Activated CD8-positive, alpha-beta T cell treated with anti-CD3 and anti-CD28 coated beads for 36 hours (primary cell): ENCODE data around the gene TPM2. TPM values are rescaled to one million over a fixed set of nuclear protein-coding genes. Genes with fewer than 3 reads are reported as not detected.

Experiments
- ATAC-seq: fragments of 200-7000 bp; cut with Tn5 transposase; one replicate; pipeline ENCODE4 v1.10.0; 2021; ENCODE audit warnings: mild to moderate bottlenecking, moderate library complexity
- CTCF ChIA-PET: fragments of 350-600 bp; sonication (Branson Sonifier 250); formaldehyde crosslinking; loops from one replicate; lab custom pipeline; 2021; ENCODE audit warnings: antibody characterized with exemption; lab: Charles Lee
- POLR2A ChIA-PET: fragments of 350-600 bp; sonication (Branson Sonifier 250); formaldehyde crosslinking; loops from one replicate; lab custom pipeline; 2021; ENCODE audit warnings: antibody characterized with exemption; lab: Charles Lee
- DNase-seq: peaks from one replicate; pipeline ENCODE4 v3.0.0-alpha.2; 2020
- H3K27ac Mint-ChIP-seq: one replicate; pipeline ENCODE4 v1.8.0; 2021; ENCODE audit warnings: mild to moderate bottlenecking, mixed read lengths
- H3K27me3 Mint-ChIP-seq: one replicate; pipeline ENCODE4 v1.8.0; 2021; ENCODE audit warnings: mixed read lengths
- H3K36me3 Mint-ChIP-seq: one replicate; pipeline ENCODE4 v1.8.0; 2021; ENCODE audit warnings: low read depth, mixed read lengths
- H3K4me1 Mint-ChIP-seq: one replicate; pipeline ENCODE4 v1.8.0; 2021; ENCODE audit warnings: low read depth, mixed read lengths
- H3K4me3 Mint-ChIP-seq: one replicate; pipeline ENCODE4 v1.8.0; 2021; ENCODE audit warnings: mild to moderate bottlenecking, moderate library complexity, mixed read lengths
- H3K9me3 Mint-ChIP-seq: one replicate; pipeline ENCODE4 v1.8.0; 2021; ENCODE audit warnings: mixed read lengths
- intact Hi-C: fragments of 100-400 bp; cut with micrococcal nuclease; formaldehyde crosslinking; loops from one replicate; pipeline ENCODE4 v1.10.0; 2022
- total RNA-seq, 2 experiments: library from RNA; stranded (reverse); gene quantifications; one replicate each; pipeline ENCODE4 v1.2.3, GENCODE V29; 2021
- TF ChIP-seq, protein P1 (sequence below): fragments of 200-600 bp; IDR thresholded peaks from one replicate; pipeline ENCODE4 v1.8.0; 2022; ENCODE audit warnings: antibody characterized with exemption, mild to moderate bottlenecking

TPM2 gene
- total RNA-seq, 2 experiments from 2014 or later, result 4.8 to 5.3 TPM

DNA sequence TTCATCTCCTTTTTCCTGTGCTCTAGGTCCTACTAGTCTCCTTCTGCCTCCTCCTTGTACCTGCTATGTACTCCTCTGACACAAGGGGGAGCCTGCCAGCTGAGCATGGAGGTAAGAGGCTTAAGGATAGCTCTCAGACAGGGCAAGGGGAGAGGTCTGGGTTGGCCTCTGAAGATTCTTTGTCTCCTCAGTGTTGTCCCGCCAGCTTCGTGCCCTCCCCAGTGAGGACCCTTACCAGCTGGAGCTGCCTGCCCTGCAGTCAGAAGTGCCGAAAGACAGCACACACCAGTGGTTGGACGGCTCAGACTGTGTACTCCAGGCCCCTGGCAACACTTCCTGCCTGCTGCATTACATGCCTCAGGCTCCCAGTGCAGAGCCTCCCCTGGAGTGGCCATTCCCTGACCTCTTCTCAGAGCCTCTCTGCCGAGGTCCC is 46.5 kb upstream of the TPM2 start:
- Mint-ChIP-seq H3K4me1 (peaks cover 20% of the 10 kb centered on the region), H3K27ac (no peak overlapping the region), H3K36me3 (peaks cover 25% of the 10 kb centered on the region), H3K27me3 (no peaks in the 10 kb centered on the region), H3K9me3 (no peaks in the 10 kb centered on the region), H3K4me3 (no peak overlapping the region)
- peak; percentile 20 for ATAC-seq
- DNase-seq, result peak; percentile 76
- POLR2A ChIA-PET, result interaction anchor here (0.6 kb wide), 2 partner anchors 88 to 562 kb away, joined by 3 read pairs; no protein-coding TSS in a partner anchor
- intact Hi-C loops, result no loop called here
- TF ChIP-seq, protein P1, sequence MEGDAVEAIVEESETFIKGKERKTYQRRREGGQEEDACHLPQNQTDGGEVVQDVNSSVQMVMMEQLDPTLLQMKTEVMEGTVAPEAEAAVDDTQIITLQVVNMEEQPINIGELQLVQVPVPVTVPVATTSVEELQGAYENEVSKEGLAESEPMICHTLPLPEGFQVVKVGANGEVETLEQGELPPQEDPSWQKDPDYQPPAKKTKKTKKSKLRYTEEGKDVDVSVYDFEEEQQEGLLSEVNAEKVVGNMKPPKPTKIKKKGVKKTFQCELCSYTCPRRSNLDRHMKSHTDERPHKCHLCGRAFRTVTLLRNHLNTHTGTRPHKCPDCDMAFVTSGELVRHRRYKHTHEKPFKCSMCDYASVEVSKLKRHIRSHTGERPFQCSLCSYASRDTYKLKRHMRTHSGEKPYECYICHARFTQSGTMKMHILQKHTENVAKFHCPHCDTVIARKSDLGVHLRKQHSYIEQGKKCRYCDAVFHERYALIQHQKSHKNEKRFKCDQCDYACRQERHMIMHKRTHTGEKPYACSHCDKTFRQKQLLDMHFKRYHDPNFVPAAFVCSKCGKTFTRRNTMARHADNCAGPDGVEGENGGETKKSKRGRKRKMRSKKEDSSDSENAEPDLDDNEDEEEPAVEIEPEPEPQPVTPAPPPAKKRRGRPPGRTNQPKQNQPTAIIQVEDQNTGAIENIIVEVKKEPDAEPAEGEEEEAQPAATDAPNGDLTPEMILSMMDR, result peak; percentile 68
- CTCF ChIA-PET, result interaction anchor here (0.6 to 3.3 kb wide), 21 partner anchors 9 to 155 kb away, joined by 3 to 51 read pairs (median 5); partner anchors contain the start of genes ARHGEF39, GBA2, MSMP and RGP1

GRCh38 chr9:35734096-35734495 is 44.4 kb upstream of the TPM2 start:
- CTCF ChIA-PET, result interaction anchor here (2.9 to 3.3 kb wide), 3 partner anchors 12 to 38 kb away, joined by 19 to 51 read pairs (median 21); partner anchors contain the start of genes GBA2 and RGP1
- intact Hi-C loops, result loop anchor here (5.0 kb wide), 2 partner anchors 83 to 132 kb away; partner anchors contain the start of gene HINT2
- peaks cover 23% of the 10 kb centered on the region for H3K4me1 Mint-ChIP-seq
- POLR2A ChIA-PET, result interaction anchor here (0.6 to 4.5 kb wide), 5 partner anchors 13 to 1386 kb away, joined by 3 to 16 read pairs (median 3); partner anchors contain the start of gene ZCCHC7
- H3K27me3 Mint-ChIP-seq, result no peaks in the 10 kb centered on the region
- no peak for DNase-seq
- ATAC-seq, result no peak
- H3K4me3 Mint-ChIP-seq, result peak overlapping the region; percentile 3
- H3K9me3 Mint-ChIP-seq, result no peaks in the 10 kb centered on the region
- TF ChIP-seq, protein P1, result no peak
- peak overlapping the region; percentile 26 for H3K27ac Mint-ChIP-seq
- peaks cover 30% of the 10 kb centered on the region for H3K36me3 Mint-ChIP-seq

GRCh38 chr9:35732800-35733541 is 43.2 kb upstream of the TPM2 start:
- TF ChIP-seq, protein P1, result no peak
- DNase-seq (peak; percentile 68), ATAC-seq (peak; percentile 12)
- H3K27ac Mint-ChIP-seq, result peak overlapping the region; percentile 96
- H3K9me3 Mint-ChIP-seq, result no peaks in the 10 kb centered on the region
- peaks cover 23% of the 10 kb centered on the region for H3K4me1 Mint-ChIP-seq
- intact Hi-C loops, result loop anchor here (5.0 kb wide), 2 partner anchors 84 to 131 kb away; partner anchors contain the start of gene HINT2
- H3K27me3 Mint-ChIP-seq, result no peaks in the 10 kb centered on the region
- CTCF ChIA-PET, result interaction anchor here (1.0 to 14.0 kb wide), 9 partner anchors 13 to 129 kb away, joined by 4 to 170 read pairs (median 21); partner anchors contain the start of genes ARHGEF39, CCDC107, RMRP and TESK1
- POLR2A ChIA-PET, result interaction anchor here (0.8 to 4.5 kb wide), 11 partner anchors 12 to 621 kb away, joined by 3 to 17 read pairs (median 3); partner anchors contain the start of genes CCDC107, RMRP and SPAG8
- H3K36me3 Mint-ChIP-seq, result peaks cover 22% of the 10 kb centered on the region
- no peak overlapping the region for H3K4me3 Mint-ChIP-seq

DNA sequence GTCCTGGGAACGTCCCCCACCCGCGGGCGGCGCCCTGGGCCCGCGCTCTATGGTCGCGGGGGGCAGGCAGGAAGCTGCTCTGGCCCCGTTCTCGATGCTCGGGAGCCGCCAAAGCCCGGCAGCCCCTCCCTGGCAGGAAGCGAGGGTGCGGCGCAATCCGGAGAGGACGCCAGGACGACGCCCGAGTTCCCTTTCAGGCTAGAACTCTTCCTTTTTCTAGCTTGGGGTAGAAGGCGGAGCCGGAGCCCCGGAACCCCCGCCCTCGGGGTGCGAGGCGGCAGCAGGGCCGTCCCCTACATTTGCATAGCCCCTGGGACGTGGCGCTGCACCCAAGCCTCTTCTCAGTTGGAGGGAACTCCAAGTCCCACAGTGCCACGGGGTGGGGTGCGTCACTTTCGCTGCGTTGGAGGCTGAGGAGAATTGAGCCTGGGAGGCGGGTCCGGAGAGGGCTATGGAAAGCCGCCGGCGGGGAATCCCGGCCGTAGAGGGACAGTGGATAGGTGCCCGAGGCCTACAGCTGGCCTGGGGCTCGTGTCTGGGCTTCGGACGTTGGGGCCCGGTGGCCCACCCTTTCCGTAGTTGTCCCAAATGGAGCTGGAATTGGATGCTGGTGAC is 42.6 kb upstream of the TPM2 start, which contains the start of the genes CREB3 and TLN1:
TSS of gene CREB3 (plus strand) at position 482 of the 615 bp plus-strand sequence. CDS start at position 589, 107 bp downstream.
TSS of gene TLN1 (minus strand) at position 11 of the 615 bp plus-strand sequence. CDS start 6,501 bp downstream, outside the sequence.
- Mint-ChIP-seq H3K27ac (peak within 1 kb of the TSS; percentile 96), H3K9me3 (no peaks in the 10 kb centered on the region), H3K27me3 (no peaks in the 10 kb centered on the region), H3K4me3 (no peak within 1 kb of the TSS), H3K4me1 (peaks cover 23% of the 10 kb centered on the region), H3K36me3 (peaks cover 22% of the 10 kb centered on the region)
- peak; percentile 86 for ATAC-seq
- ChIA-PET POLR2A (interaction anchor here (0.8 to 4.5 kb wide), 15 partner anchors 12 to 620 kb away, joined by 3 to 17 read pairs (median 4); partner anchors contain the start of genes CCDC107, MSMP and RMRP), CTCF (interaction anchor here (0.7 to 14.0 kb wide), 13 partner anchors 12 to 128 kb away, joined by 3 to 170 read pairs (median 12); partner anchors contain the start of genes ARHGEF39, CCDC107, HINT2 and RMRP)
- TF ChIP-seq, protein P1, result no peak
- DNase-seq, result peak; percentile 98
- intact Hi-C loops, result loop anchor here (5.0 kb wide), 2 partner anchors 85 to 130 kb away; partner anchors contain the start of gene HINT2
